Cardiac fibroblast (primary cell): ENCODE measurements around the gene RTN4RL2.

Source experiments
- DNase-seq, 2 donors: peaks; one replicate each; pipeline versions ENCODE4 v3.0.0 to v3.0.0-alpha.2; 2010; ENCODE audit warnings: low read depth in 2 of 2
- H3K4me3 ChIP-seq, 2 donors: replicated peaks in 1 of 2; 1 replicate in 1 of 2; 2 replicates in 1 of 2; pipeline ENCODE4 v1.5.1; 2011; ENCODE audit warnings: low read depth in 2 of 2, low read length in 2 of 2, mild to moderate bottlenecking in 2 of 2, moderate library complexity in 1 of 2
- CTCF ChIP-seq: IDR thresholded peaks from one replicate; pipeline ENCODE4 v1.5.1; 2011; ENCODE audit warnings: low read depth, mild to moderate bottlenecking, low read length, inconsistent platforms

The RTN4RL2 gene

GRCh38 chr11:57469268-57469667 lies 8.9 kb downstream of the RTN4RL2 start:
- no peak overlapping the region for H3K4me3 ChIP-seq
- no peak for DNase-seq
- TF ChIP-seq CTCF = no peak

GRCh38 chr11:57471496-57471895 lies 11.2 kb downstream of the RTN4RL2 start:
- no peak for DNase-seq
- TF ChIP-seq CTCF = no peak
- no peak overlapping the region for H3K4me3 ChIP-seq

- no peak overlapping the region for H3K4me3 ChIP-seq
- no peak for TF ChIP-seq CTCF
- DNase-seq = no peak
These were observed 13.0 kb downstream of the RTN4RL2 start for GRCh38 chr11:57473285-57473841.

- no peak overlapping the region for H3K4me3 ChIP-seq
- peak in 1 of 2 donors; percentile 60 for DNase-seq
- no peak for TF ChIP-seq CTCF
These were observed 13.9 kb downstream of the RTN4RL2 start for GRCh38 chr11:57474017-57474802.

GRCh38 chr11:57474803-57475115 lies 14.4 kb downstream of the RTN4RL2 start:
- no peak overlapping the region for H3K4me3 ChIP-seq
- no peak for TF ChIP-seq CTCF

GRCh38 chr11:57475191-57475590 lies 14.9 kb downstream of the RTN4RL2 start:
- no peak for TF ChIP-seq CTCF
- DNase-seq = no peak
- no peak overlapping the region for H3K4me3 ChIP-seq

More at GRCh38 chr11:57474803-57475115, 14.4 kb downstream of the RTN4RL2 start:
- no peak for DNase-seq
